Aorta (tissue), 5 donors: ENCODE measurements around the gene TALDO1. TPM values are rescaled to one million over a fixed set of nuclear protein-coding genes. Genes with fewer than 3 reads are reported as not detected.

ENCODE experiments used
- ATAC-seq: fragments of 200-7000 bp; cut with Tn5 transposase; one replicate; pipeline ENCODE4 v1.9.1; 2022; ENCODE audit warnings: moderate library complexity; ENCODE audit not compliant: low FRiP score
- DNase-seq, 2 donors: peaks; one replicate each; pipeline ENCODE4 v3.0.0-alpha.2; 2020
- H3K27ac ChIP-seq, 2 donors: one replicate each; pipeline ENCODE4 v1.5.1; 2013; ENCODE audit warnings: low read length in 2 of 2, mild to moderate bottlenecking in 2 of 2, moderate library complexity in 2 of 2, control low read depth in 1 of 2, inconsistent platforms in 1 of 2, low read depth in 1 of 2
- H3K27me3 ChIP-seq, 2 donors: one replicate each; pipeline ENCODE4 v1.6.1; 2013; ENCODE audit warnings: control low read depth in 1 of 2, low read length in 1 of 2, mild to moderate bottlenecking in 1 of 2, moderate library complexity in 1 of 2; ENCODE audit not compliant: insufficient read depth in 2 of 2, control insufficient read depth in 1 of 2
- H3K36me3 ChIP-seq, 2 donors: one replicate each; pipeline ENCODE4 v1.6.1; 2013; ENCODE audit warnings: control low read depth in 1 of 2, low read length in 1 of 2, mild to moderate bottlenecking in 1 of 2; ENCODE audit not compliant: insufficient read depth in 2 of 2, control insufficient read depth in 1 of 2
- H3K4me1 ChIP-seq, 2 donors: one replicate each; pipeline ENCODE4 v1.6.1; 2013; ENCODE audit warnings: low read length in 2 of 2, control low read depth in 1 of 2, mild to moderate bottlenecking in 1 of 2, moderate library complexity in 1 of 2; ENCODE audit not compliant: insufficient read depth in 2 of 2, control insufficient read depth in 1 of 2
- H3K4me3 ChIP-seq, 2 donors: one replicate each; pipeline ENCODE4 v1.5.1; 2013; ENCODE audit warnings: low read length in 2 of 2, control low read depth in 1 of 2, mild to moderate bottlenecking in 1 of 2
- H3K9me3 ChIP-seq: one replicate; pipeline ENCODE4 v1.6.1; 2013; ENCODE audit warnings: mild to moderate bottlenecking, low read length; ENCODE audit not compliant: control insufficient read depth
- WGBS, 2 donors: extraction: QIAGEN DNeasy Blood & Tissue Kit; methylation state at CpG; one replicate each; pipeline ENCODE4 v1.1.7; 2013; 5-methylcytosine and 5-hydroxymethylcytosine counted together
- intact Hi-C, 2 donors: fragments of 100-400 bp; cut with DNase I; formaldehyde crosslinking; loops; one replicate each; pipeline versions ENCODE4 v1.14.2 to v1.15.0; 2022
- long read RNA-seq, 2 donors: library from polyadenylated mRNA; unstranded; transcript quantifications; one replicate each; pipeline ENCODE4 v2.0.0, GENCODE V29; 2020 to 2021
- polyA plus RNA-seq, 2 donors: library from polyadenylated mRNA; stranded (reverse); fragments of 200-250 nt; gene quantifications; one replicate each; pipeline ENCODE4 v1.2.3, GENCODE V29; 2013
- total RNA-seq, 2 donors: library from RNA; stranded (reverse); fragmentation: NEBNext Ultra II Directional; extraction: Animal tissue kit (Norgen Biotek cat#: 25700); gene quantifications; one replicate each; pipeline ENCODE4 v1.2.1, GENCODE V29; 2021
- donor health status: healthy with polysubstance abuse.
- donor health status: Bipolar disorder and iron deficiency.
- donor health status: DM: no; HTN: no; CAD: no.
- donor health status: DM: no; HTN: no; CAD: no.
- donor health status: DM: yes; HTN: yes; CAD: no.

Gene TALDO1
- total RNA-seq (100 to 1,000 TPM; 113 to 130 TPM), polyA plus RNA-seq (100 to 1,000 TPM; 122 to 187 TPM)
- long read RNA-seq, donor 1, transcript TALDO1-201 (8 exons, 1,346 nt) = major isoform, 241 of 265 reads
- long read RNA-seq, donor 1, partial matches to known transcripts = 12 of 265 reads
- long read RNA-seq, donor 1, other reads (novel, unspliced or antisense) = 9 of 265 reads
- long read RNA-seq, donor 2, transcript TALDO1-201 (8 exons, 1,346 nt) = major isoform, 52 of 59 reads
- long read RNA-seq, donor 2, partial matches to known transcripts = 3 of 59 reads
- long read RNA-seq, donor 2, other reads (novel, unspliced or antisense) = 2 of 59 reads

- ATAC-seq (peak; percentile 96), DNase-seq (peak; percentile 94 to 98)
- WGBS, 2 donors = 0 to 1% methylated on average over 58 to 112 of the region's 112 CpGs
- intact Hi-C loops = no loop called here
- Histone ChIP-seq H3K36me3 (no peaks in the 10 kb centered on the region), H3K27me3 (no peaks in the 10 kb centered on the region), H3K4me1 (peaks cover 0 to 4% of the 10 kb centered on the region in 2 donors), H3K27ac (peak within 1 kb of the TSS in 1 of 2 donors; percentile 46), H3K4me3 (peak within 1 kb of the TSS; percentile 67 to 82), H3K9me3 (no peaks in the 10 kb centered on the region)
Measured at GRCh38 chr11:747158-748006, at the start of gene TALDO1. TSS of gene TALDO1 (plus strand) at chr11:747464. CDS start at chr11:747482, 18 bp downstream.

- no peaks in the 10 kb centered on the region for H3K4me1 ChIP-seq
- H3K4me3 ChIP-seq = no peak overlapping the region
- DNase-seq (no peak), ATAC-seq (no peak)
- peak overlapping the region in 1 of 2 donors; percentile 41 for H3K27ac ChIP-seq
- H3K9me3 ChIP-seq = no peaks in the 10 kb centered on the region
- WGBS, 2 donors = 72 to 76% methylated on average over 11 of the region's 11 CpGs
- no peaks in the 10 kb centered on the region for H3K36me3 ChIP-seq
- intact Hi-C loops = loop anchor here in 1 of 2 donors (2.0 kb wide), 1 partner anchor 31 kb away; no protein-coding TSS in a partner anchor
- no peaks in the 10 kb centered on the region for H3K27me3 ChIP-seq
Measured at GRCh38 chr11:697811-698311, 49.4 kb upstream of the TALDO1 start.

GRCh38 chr11:698493-699115, 48.7 kb upstream of the TALDO1 start:
- Histone ChIP-seq H3K36me3 (no peaks in the 10 kb centered on the region), H3K4me3 (no peak overlapping the region), H3K9me3 (no peaks in the 10 kb centered on the region), H3K4me1 (no peaks in the 10 kb centered on the region), H3K27ac (peak overlapping the region in 1 of 2 donors; percentile 21), H3K27me3 (no peaks in the 10 kb centered on the region)
- no peak for ATAC-seq
- intact Hi-C loops = no loop called here
- WGBS, 2 donors = 79 to 80% methylated on average over 17 of the region's 17 CpGs
- no peak for DNase-seq

GRCh38 chr11:699116-699508, 48.2 kb upstream of the TALDO1 start:
- ATAC-seq (no peak), DNase-seq (no peak)
- Histone ChIP-seq H3K4me3 (no peak overlapping the region), H3K27ac (no peak overlapping the region), H3K27me3 (no peaks in the 10 kb centered on the region), H3K36me3 (no peaks in the 10 kb centered on the region), H3K9me3 (no peaks in the 10 kb centered on the region), H3K4me1 (no peaks in the 10 kb centered on the region)
- intact Hi-C loops = no loop called here
- WGBS, 2 donors = 91 to 93% methylated on average over 7 of the region's 7 CpGs

GRCh38 chr11:699753-700152, 47.5 kb upstream of the TALDO1 start:
- Histone ChIP-seq H3K9me3 (no peaks in the 10 kb centered on the region), H3K36me3 (no peaks in the 10 kb centered on the region), H3K27me3 (no peaks in the 10 kb centered on the region), H3K27ac (no peak overlapping the region), H3K4me1 (no peaks in the 10 kb centered on the region), H3K4me3 (no peak overlapping the region)
- no peak for DNase-seq
- no peak for ATAC-seq
- intact Hi-C loops = no loop called here
- WGBS, 2 donors = 91 to 94% methylated on average over 1 of the region's 1 CpG

- no peak overlapping the region for H3K4me3 ChIP-seq
- peak overlapping the region in 1 of 2 donors; percentile 13 for H3K27ac ChIP-seq
- no peak for ATAC-seq
- no peaks in the 10 kb centered on the region for H3K36me3 ChIP-seq
- intact Hi-C loops = no loop called here
- WGBS, 2 donors = 93% methylated on average over 22 of the region's 22 CpGs
- H3K4me1 ChIP-seq = no peaks in the 10 kb centered on the region
- H3K27me3 ChIP-seq = no peaks in the 10 kb centered on the region
- no peak for DNase-seq
- no peaks in the 10 kb centered on the region for H3K9me3 ChIP-seq
Measured at GRCh38 chr11:701741-702461, 45.4 kb upstream of the TALDO1 start.

- Histone ChIP-seq H3K27ac (peak overlapping the region in 1 of 2 donors; percentile 53), H3K36me3 (no peaks in the 10 kb centered on the region), H3K4me3 (no peak overlapping the region), H3K27me3 (no peaks in the 10 kb centered on the region), H3K4me1 (no peaks in the 10 kb centered on the region), H3K9me3 (no peaks in the 10 kb centered on the region)
- WGBS, 2 donors = 33 to 40% methylated on average over 25 to 26 of the region's 26 CpGs
- intact Hi-C loops = no loop called here
- ATAC-seq (peak; percentile 55), DNase-seq (peak; percentile 83 to 87)
Measured at GRCh38 chr11:702462-703461, 44.5 kb upstream of the TALDO1 start.
